Right ventricle myocardium inferior (tissue), 1 donor: Measurements from ENCODE around the gene CLEC16A. TPM values are rescaled to one million over a fixed set of nuclear protein-coding genes. Genes with fewer than 3 reads are reported as not detected.

ENCODE experiments used
- ATAC-seq: fragments of 200-7000 bp; cut with Tn5 transposase; one replicate; pipeline ENCODE4 v1.9.1; 2020; ENCODE audit warnings: mild to moderate bottlenecking, moderate library complexity
- DNase-seq: peaks from one replicate; pipeline ENCODE4 v3.0.0; 2021; ENCODE audit errors: missing footprints
- intact Hi-C: fragments of 100-400 bp; cut with DNase I; formaldehyde crosslinking; loops from one replicate; pipeline ENCODE4 v1.11.0; 2022
- total RNA-seq: library from RNA; stranded (reverse); fragmentation: NEBNext Ultra II Directional; extraction: Animal tissue kit (Norgen Biotek cat#: 25700); gene quantifications from one replicate; pipeline ENCODE4 v1.2.1, GENCODE V29; 2021
- donor health status: DM: no; HTN: yes; CAD: no; lungs with severe emphysema.

The CLEC16A gene
- total RNA-seq, 1 donor from 2014 or later: 23.0 TPM

- intact Hi-C loops: no loop called here
- peak; percentile 60 for DNase-seq
- peak; percentile 78 for ATAC-seq
Measured at GRCh38 chr16:11145173-11145818, 200.9 kb downstream of the CLEC16A start.

GRCh38 chr16:11145819-11146211 is 201.5 kb downstream of the CLEC16A start:
- intact Hi-C loops: no loop called here
- DNase-seq (no peak), ATAC-seq (no peak)

GRCh38 chr16:11147033-11147753 is 202.8 kb downstream of the CLEC16A start:
- intact Hi-C loops: no loop called here

GRCh38 chr16:11147754-11148444 is 203.5 kb downstream of the CLEC16A start:
- intact Hi-C loops: no loop called here
- ATAC-seq (no peak), DNase-seq (no peak)

More at GRCh38 chr16:11147033-11147753, 202.8 kb downstream of the CLEC16A start:
- DNase-seq (peak; percentile 43), ATAC-seq (no peak)

- intact Hi-C loops: no loop called here
- DNase-seq (peak; percentile 70), ATAC-seq (no peak)
Measured at GRCh38 chr16:11149011-11149616, 204.8 kb downstream of the CLEC16A start.

- DNase-seq (no peak), ATAC-seq (no peak)
- intact Hi-C loops: no loop called here
Measured at GRCh38 chr16:11150190-11150589, 205.8 kb downstream of the CLEC16A start.

GRCh38 chr16:11151156-11151884 is 207.0 kb downstream of the CLEC16A start:
- ATAC-seq (no peak), DNase-seq (peak; percentile 32)
- intact Hi-C loops: no loop called here

- intact Hi-C loops: no loop called here
- DNase-seq: peak; percentile 35
- no peak for ATAC-seq
Measured at GRCh38 chr16:11151885-11152629, 207.7 kb downstream of the CLEC16A start.

- ATAC-seq: no peak
- intact Hi-C loops: no loop called here
Measured at GRCh38 chr16:11152677-11153331, 208.4 kb downstream of the CLEC16A start.

GRCh38 chr16:11155284-11155806 is 211.0 kb downstream of the CLEC16A start:
- ATAC-seq: peak; percentile 34
- DNase-seq: peak; percentile 55
- intact Hi-C loops: no loop called here

More at GRCh38 chr16:11152677-11153331, 208.4 kb downstream of the CLEC16A start:
- no peak for DNase-seq

GRCh38 chr16:11156401-11156800 is 212.0 kb downstream of the CLEC16A start:
- DNase-seq (peak; percentile 14), ATAC-seq (no peak)
- intact Hi-C loops: no loop called here

- ATAC-seq (no peak), DNase-seq (peak; percentile 6)
- intact Hi-C loops: no loop called here
Measured at GRCh38 chr16:11157143-11157542, 212.8 kb downstream of the CLEC16A start.

GRCh38 chr16:11158018-11158417 is 213.7 kb downstream of the CLEC16A start:
- no peak for ATAC-seq
- intact Hi-C loops: no loop called here
- DNase-seq: no peak

GRCh38 chr16:11159282-11159681 is 214.9 kb downstream of the CLEC16A start:
- intact Hi-C loops: no loop called here
- DNase-seq (peak; percentile 40), ATAC-seq (no peak)

GRCh38 chr16:11160676-11161115 is 216.3 kb downstream of the CLEC16A start:
- DNase-seq: no peak
- no peak for ATAC-seq
- intact Hi-C loops: no loop called here

- ATAC-seq (no peak), DNase-seq (no peak)
- intact Hi-C loops: no loop called here
Measured at GRCh38 chr16:11161439-11161838, 217.1 kb downstream of the CLEC16A start.

- ATAC-seq (peak; percentile 66), DNase-seq (peak; percentile 39)
- intact Hi-C loops: no loop called here
Measured at GRCh38 chr16:11161974-11162373, 217.6 kb downstream of the CLEC16A start.
